ENCODE measurements around the gene MYOT.
"Not testable (repeated sequence)": the region's sequence is repeated elsewhere in the genome, so short reads cannot be mapped to it uniquely, and the experiment has no call there.

The MYOT gene

DNA sequence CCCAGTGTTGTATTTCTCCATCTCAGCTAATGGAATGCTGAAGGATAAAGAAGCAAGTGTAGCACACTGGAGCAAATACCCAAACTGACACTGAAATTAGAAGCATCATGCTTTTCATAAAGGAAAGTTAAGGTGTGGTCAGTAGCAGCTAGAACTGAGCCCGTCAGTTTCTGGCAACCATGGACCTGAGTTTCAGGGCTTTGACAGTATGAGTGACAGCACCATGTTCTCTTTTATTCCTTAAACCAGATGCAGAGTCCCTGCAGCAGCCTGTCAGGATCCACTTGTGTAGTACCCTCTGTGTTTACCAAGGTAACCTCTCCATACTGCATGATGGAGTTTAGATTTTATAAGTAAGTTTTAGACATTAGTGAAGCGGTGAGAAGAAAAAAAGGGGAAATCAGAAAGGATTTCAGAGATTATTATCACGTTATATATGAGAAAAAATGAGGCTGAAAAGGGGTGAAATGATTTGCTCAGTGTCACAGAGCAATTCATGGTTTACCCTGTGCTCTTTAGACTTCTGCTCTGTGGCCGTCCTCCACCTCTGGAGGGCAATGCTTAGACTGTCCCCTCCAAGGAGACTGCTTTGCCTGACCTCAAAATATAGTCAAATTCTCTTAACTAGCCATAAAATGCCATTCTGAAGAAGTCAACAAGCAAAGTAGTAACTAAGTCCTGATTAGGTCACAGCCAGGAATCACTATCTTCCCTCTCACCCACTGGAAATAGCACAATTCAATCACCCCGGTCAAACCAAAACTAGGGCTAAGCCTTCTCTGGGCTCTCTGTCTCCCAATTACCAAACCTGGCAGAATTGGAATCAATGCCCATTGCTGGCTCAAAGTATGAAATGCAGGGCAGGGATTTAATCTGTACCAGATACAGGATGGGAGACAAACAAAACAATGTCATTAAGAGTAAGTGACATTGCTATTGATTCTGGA is 10.5 kb upstream of the MYOT start:
- DNase-seq (ENCODE audit: low spot score) = no peak

- no peak for DNase-seq (ENCODE audit: low spot score)
Measured at GRCh38 chr5:137858223-137858916, 9.3 kb upstream of the MYOT start.

DNA sequence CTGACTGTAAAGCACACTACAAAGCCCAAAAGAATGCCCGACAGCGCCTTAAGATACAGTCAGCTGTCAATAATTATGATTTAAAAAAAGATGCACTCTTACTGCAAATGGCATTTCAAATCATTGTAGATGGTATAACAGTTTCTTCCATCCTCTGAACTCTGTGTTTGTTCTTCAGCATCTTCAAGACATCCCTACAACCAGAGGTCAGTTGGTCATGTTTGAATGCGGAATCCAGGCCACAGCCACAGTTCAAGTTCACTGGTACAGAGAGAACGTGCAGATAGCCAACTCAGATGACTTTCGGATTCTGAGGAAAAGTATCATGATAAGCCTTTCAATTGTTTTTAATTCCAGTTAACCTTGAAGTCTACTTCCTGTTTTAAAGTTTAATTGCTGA is 8.7 kb upstream of the MYOT start:
- DNase-seq (ENCODE audit: low spot score) = no peak

DNA sequence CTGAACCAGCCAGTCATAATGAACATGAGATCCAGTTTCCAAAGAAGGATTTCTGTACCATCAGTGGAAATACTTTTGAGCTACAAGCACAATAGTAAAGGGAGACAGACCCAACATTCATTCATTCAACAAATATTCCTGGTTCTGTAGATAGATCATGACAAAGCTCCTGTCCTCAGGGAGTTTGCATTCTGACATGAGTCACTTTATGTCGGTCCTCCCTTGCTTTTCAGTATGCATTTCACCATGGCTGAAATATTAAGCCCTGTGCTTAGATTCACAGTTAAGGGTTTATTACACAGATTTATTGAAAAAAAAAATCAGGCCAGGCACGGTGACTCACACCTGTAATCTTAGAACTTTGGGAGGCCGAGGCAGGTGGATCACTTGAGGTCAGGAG is 5.4 kb upstream of the MYOT start:
- DNase-seq (ENCODE audit: low spot score) = no peak

DNA sequence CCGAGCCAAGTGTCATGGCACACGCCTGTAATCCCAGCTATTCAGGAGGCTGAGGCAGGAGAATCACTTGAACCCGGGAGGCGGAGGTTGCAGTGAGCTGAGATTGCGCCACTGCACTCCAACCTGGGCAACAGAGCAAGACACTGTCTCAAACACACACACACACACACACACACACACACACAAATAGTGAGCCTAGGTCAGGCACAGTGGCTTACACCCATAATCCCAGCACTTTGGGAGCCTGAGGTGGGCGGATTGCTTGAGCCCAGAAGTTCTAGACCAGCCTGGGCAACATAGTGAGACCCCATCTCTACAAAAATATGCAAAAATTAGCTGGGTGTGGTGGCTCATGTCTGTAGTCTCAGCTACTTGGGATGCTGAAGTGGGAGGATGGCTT is 4.0 kb upstream of the MYOT start:
- not testable (repeated sequence) for DNase-seq (ENCODE audit: low spot score)

GRCh38 chr5:137866541-137867388 is 895 bp upstream of the MYOT start:
- no peak for DNase-seq (ENCODE audit: low spot score)

DNA sequence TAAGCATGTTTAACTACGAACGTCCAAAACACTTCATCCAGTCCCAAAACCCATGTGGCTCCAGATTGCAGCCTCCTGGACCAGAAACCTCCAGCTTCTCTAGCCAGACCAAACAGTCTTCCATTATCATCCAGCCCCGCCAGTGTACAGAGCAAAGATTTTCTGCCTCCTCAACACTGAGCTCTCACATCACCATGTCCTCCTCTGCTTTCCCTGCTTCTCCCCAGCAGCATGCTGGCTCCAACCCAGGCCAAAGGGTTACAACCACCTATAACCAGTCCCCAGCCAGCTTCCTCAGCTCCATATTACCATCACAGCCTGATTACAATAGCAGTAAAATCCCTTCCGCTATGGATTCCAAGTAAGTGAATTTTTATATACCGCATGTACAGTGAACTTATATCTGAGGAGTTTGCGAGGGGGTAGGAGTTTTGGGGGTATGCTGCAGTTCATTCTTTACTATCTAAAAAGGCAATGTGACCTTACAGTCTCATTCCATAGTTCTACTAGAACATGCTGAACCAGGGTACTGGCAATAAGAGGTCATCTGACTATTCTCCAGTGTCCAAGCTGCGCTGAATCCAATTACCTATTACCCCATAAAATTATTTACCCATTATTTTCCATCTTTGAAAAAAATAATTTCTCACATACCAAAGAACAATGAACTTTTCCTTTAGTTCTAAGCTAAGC is 3.1 kb downstream of the MYOT start:
- no peak for DNase-seq (ENCODE audit: low spot score)

DNA sequence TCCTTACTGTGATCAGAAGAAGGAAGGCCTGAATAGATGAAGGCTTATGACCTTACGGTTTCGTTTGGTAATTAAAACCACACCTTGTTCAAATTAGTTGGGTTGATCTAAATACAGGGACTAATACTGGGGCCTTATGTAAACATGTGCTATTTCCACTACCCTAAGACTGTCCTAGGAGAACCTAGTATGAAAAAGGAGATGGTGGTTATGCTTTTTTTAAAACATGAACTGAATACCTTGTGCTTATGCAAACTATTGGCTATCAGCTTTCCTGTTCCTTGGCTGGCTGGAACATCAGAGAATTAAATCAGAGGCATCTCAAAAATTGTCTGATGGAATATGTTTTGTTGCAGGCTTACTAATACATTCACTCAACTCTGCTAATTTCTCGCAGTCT is 3.9 kb downstream of the MYOT start:
- DNase-seq (ENCODE audit: low spot score) = no peak

- DNase-seq (ENCODE audit: low spot score) = no peak
Measured at GRCh38 chr5:137872466-137872865, 4.8 kb downstream of the MYOT start.

DNA sequence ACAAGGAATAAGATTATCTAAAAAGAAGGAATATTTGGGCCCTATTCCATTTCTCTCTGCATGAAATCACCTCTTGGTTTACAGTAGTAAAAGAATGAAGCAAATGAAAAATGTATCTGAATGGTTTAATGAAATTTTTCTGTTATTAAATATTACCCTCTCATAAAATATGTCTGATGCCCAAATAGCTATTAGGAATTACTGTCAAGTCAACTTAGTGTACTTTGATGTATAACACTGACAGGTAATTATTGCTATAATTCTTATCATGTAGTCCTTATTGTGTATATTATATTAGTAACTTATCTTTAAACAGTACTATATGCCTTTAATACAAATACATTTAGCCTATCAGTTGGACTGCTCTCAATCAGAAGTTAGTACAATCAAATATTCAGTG is 8.4 kb downstream of the MYOT start:
- DNase-seq (ENCODE audit: low spot score) = no peak

DNA sequence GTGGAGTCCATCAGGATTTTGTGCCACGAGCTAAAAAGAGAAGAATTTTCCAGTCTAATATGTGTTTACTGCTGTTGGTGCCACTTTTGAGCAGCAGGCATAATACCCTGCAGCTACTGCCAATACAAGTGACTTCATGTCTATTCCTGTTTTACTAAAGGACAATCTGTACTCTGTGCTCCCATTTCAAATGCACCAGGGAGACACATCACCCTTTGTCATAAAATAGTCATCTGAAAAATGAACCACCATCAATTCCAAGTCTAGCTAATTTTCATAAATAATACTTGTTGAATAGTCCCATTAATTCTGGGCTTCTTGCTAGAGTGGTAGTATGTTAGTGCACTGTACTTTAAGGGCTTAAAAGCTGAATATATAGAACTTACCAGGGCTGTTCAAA is 12.7 kb downstream of the MYOT start:
- no peak for DNase-seq (ENCODE audit: low spot score)

DNA sequence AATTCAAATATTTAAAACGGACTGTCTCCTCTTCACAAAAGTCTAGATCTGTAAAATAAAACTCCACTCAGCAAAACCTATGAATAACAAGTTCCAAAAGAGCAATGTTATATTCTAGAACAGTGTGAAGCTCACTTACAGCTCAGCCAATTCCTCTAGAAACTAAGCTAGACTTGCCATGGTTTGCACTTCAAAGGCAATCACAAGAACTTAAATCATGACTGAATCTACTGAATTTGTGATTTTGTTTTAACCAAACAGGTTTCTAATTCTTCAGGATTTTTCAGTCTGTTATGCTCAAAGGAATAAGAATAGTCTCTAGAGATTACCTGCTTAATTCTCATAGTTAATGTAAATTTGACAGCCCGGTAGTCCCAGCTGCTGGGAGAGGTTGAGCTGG is 20.2 kb downstream of the MYOT start:
- DNase-seq (ENCODE audit: low spot score) = no peak

GRCh38 chr5:137888466-137888862 is 20.8 kb downstream of the MYOT start:
- DNase-seq (ENCODE audit: low spot score) = no peak

GRCh38 chr5:137888863-137889759 is 21.5 kb downstream of the MYOT start, which contains the start of gene PKD2L2:
Gene PKD2L2, plus strand, starts transcription at chr5:137889457. Its CDS starts 35 bp downstream, at chr5:137889492.
- DNase-seq (ENCODE audit: low spot score) = peak; percentile 76

- DNase-seq (ENCODE audit: low spot score) = no peak
Measured at GRCh38 chr5:137890845-137891244, 23.2 kb downstream of the MYOT start.

GRCh38 chr5:137891849-137892248 is 24.2 kb downstream of the MYOT start:
- DNase-seq (ENCODE audit: low spot score) = no peak

DNA sequence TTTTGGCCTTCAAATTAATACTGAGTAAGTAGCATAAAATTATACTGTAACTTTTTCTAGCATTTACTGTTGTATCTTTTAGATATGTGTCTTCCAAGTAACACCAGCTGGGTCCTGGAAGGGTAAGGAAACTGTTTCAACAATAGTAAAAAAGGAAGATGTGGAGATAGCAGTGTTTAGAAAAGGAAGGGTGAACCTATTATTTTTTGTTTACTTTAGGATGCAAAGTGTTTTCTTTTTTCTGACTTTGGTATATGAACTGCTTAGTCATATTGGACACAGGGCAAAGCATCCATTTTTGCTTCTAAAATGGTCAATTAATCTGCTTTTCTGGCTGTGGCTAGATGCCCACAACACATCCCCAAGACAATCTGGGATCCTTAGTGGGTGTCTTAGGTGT is 26.9 kb downstream of the MYOT start:
- no peak for DNase-seq (ENCODE audit: low spot score)

- no peak for DNase-seq (ENCODE audit: low spot score)
Measured at GRCh38 chr5:137896560-137896959, 28.9 kb downstream of the MYOT start.

- DNase-seq (ENCODE audit: low spot score) = no peak
Measured at GRCh38 chr5:137899493-137899892, 31.8 kb downstream of the MYOT start.

- no peak for DNase-seq (ENCODE audit: low spot score)
Measured at GRCh38 chr5:137901011-137901817, 33.6 kb downstream of the MYOT start.
